ENCODE measurements around the gene KLHDC1. TPM values are rescaled to one million over a fixed set of nuclear protein-coding genes. Genes with fewer than 3 reads are reported as not detected.
"Not testable (repeated sequence)": the region's sequence is repeated elsewhere in the genome, so short reads cannot be mapped to it uniquely, and the experiment has no call there.

Gene KLHDC1, protein sequence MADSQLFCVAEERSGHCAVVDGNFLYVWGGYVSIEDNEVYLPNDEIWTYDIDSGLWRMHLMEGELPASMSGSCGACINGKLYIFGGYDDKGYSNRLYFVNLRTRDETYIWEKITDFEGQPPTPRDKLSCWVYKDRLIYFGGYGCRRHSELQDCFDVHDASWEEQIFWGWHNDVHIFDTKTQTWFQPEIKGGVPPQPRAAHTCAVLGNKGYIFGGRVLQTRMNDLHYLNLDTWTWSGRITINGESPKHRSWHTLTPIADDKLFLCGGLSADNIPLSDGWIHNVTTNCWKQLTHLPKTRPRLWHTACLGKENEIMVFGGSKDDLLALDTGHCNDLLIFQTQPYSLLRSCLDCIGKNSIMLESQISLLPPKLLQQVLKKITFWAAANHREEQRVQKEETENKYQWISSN
- total RNA-seq (10 to 100 TPM in 1 of 2 donors, 1 to 10 TPM in 1; 5.1 to 10.9 TPM), polyA plus RNA-seq (ENCODE audit: insufficient read depth, low read depth, low replicate concordance) (7.6 TPM)
- long read RNA-seq, donor 1, partial matches to known transcripts: 0 of 1 reads
- long read RNA-seq, donor 1, other reads (novel, unspliced or antisense): 0 of 1 reads
- long read RNA-seq, donor 2: 0 reads

DNA sequence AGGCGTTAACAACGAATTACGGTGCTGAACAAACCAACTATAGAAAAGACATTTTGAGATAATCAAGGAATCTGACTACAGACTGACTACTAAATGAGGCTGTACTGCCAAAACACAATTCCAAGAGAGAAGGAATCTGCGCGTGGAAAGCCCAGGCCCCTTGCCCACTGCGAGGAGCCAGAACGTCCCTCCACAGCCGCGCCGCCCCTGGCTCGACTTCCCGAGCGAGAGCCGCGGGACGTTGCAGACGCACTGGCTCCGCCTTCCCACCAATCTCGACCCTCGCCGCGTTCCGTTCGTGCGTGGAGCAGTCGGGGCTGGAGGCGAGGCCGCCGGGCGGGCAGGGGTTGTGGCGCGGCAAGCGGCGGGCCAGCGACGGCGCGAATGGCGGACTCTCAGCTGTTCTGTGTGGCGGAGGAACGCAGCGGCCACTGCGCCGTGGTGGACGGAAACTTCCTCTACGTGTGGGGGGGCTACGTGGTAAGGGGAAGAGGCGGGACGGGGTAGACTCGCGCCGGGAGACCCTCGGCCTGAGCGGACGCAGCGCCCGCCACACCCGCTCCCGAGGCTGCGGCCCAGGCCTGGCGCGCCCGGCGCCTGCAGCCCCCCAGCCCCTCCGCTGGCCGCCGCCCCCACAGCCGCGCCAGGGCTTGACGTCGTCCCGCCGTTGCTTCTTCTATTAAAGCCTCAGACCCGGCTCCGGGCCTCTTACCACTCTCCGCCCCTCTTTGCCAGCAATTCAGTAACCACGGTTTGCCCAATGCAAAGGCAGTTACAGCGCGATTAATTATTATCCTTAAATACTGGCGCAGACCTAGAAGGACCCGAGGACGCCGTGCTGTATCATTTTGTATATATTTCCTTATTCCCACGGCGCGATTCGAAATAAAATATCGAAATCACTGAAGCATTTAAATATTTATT, at the start of gene KLHDC1:
Gene KLHDC1 (plus strand): TSS at position 310 of the 924 bp plus-strand sequence. CDS start 75 bp downstream, at position 385.
- no peaks in the 10 kb centered on the region for H3K36me3 ChIP-seq (ENCODE audit: low read depth, missing control alignments)
- 1% methylated on average over 35 to 41 of the region's 88 CpGs for WGBS, 2 donors
- TF ChIP-seq, protein P1, sequence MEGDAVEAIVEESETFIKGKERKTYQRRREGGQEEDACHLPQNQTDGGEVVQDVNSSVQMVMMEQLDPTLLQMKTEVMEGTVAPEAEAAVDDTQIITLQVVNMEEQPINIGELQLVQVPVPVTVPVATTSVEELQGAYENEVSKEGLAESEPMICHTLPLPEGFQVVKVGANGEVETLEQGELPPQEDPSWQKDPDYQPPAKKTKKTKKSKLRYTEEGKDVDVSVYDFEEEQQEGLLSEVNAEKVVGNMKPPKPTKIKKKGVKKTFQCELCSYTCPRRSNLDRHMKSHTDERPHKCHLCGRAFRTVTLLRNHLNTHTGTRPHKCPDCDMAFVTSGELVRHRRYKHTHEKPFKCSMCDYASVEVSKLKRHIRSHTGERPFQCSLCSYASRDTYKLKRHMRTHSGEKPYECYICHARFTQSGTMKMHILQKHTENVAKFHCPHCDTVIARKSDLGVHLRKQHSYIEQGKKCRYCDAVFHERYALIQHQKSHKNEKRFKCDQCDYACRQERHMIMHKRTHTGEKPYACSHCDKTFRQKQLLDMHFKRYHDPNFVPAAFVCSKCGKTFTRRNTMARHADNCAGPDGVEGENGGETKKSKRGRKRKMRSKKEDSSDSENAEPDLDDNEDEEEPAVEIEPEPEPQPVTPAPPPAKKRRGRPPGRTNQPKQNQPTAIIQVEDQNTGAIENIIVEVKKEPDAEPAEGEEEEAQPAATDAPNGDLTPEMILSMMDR (IDR thresholded peaks at IDR 0.05): no peak
- TF ChIP-seq POLR2A (IDR thresholded peaks at IDR 0.05): peak; percentile 45
- peak within 1 kb of the TSS; percentile 94 to 98 for H3K27ac ChIP-seq
- no peaks in the 10 kb centered on the region for H3K9me3 ChIP-seq
- DNase-seq: peak; percentile 92
- intact Hi-C loops (cut with DNase I; ENCODE audit: low total_unique reads): no loop called here
- peaks cover 4% of the 10 kb centered on the region for H3K4me1 ChIP-seq
- H3K27me3 ChIP-seq: no peaks in the 10 kb centered on the region
- peak within 1 kb of the TSS; percentile 79 to 83 for H3K4me3 ChIP-seq

DNA sequence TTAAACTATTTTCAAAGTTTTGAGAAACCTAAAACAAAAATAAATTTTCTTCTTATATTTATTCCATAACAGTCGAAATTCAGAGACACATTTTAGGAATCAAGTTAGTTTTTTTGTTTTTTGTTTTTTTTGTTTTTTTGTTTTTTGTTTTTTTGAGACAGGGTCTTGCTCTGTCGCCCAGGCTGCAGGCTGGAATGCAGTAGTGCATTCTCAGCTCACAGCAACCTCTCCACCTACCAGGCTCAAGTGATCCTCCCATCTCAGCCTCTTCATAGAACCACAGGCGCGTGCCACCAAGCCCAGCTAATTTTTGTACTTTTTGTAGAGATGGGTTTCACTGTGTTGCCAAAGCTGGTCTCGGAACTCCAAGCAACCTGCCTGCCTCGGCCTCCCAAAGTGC, 39.4 kb upstream of the KLHDC1 start:
- Histone ChIP-seq H3K9me3 (no peaks in the 10 kb centered on the region), H3K4me1 (no peaks in the 10 kb centered on the region), H3K4me3 (no peak overlapping the region), H3K36me3 (ENCODE audit: low read depth, missing control alignments) (no peaks in the 10 kb centered on the region), H3K27ac (no peak overlapping the region), H3K27me3 (no peaks in the 10 kb centered on the region)
- no peak for DNase-seq
- 95 to 97% methylated on average over 6 of the region's 6 CpGs for WGBS, 2 donors
- TF ChIP-seq, protein P1 (IDR thresholded peaks at IDR 0.05): no peak
- no peak for TF ChIP-seq POLR2A (IDR thresholded peaks at IDR 0.05)
- intact Hi-C loops (cut with DNase I; ENCODE audit: low total_unique reads): no loop called here

DNA sequence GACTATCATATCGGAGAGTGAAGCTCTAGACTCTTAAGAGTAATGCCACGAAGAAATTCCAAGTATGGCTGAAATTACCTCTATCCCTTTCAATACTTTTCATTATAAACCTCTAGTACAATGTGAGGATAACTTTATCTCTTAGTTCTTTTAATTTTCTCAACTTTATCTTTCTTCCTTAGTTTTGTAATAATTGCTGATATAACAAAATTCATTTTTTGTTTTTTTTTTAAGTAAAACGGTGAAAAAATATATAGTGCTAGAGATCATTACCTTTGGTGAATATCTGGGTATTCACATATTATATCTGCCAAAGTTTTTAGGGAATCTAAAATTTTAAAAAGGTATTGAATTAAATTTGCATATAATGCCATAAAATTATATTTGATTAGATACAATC, 38.4 kb upstream of the KLHDC1 start:
- no peak overlapping the region for H3K4me3 ChIP-seq
- 92 to 95% methylated on average over 3 of the region's 3 CpGs for WGBS, 2 donors
- H3K36me3 ChIP-seq (ENCODE audit: low read depth, missing control alignments): no peaks in the 10 kb centered on the region

DNA sequence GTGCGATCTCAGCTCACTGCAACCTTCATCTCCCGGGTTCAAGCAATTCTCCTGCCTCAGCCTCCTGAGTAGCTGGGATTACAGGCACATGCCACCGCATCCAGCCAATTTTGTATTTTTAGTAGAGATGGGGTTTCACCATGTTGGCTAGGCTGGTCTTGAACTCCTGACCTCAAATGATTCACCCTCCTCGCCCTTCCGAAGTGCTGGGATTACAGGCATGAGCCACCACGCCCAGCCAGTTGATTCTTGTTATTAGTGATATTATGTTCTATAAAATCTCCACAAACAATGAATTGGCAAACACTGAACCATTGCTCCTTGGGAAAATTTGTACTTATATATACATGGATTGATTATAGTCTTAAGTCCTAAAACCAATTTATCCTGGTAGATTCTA, 35.4 kb upstream of the KLHDC1 start:
- H3K27ac ChIP-seq; H3K27me3 ChIP-seq; intact Hi-C loops (cut with DNase I; ENCODE audit: low total_unique reads); H3K4me3 ChIP-seq; DNase-seq; H3K4me1 ChIP-seq; H3K9me3 ChIP-seq; H3K36me3 ChIP-seq (ENCODE audit: low read depth, missing control alignments): not testable (repeated sequence)
- WGBS, 2 donors: 95 to 97% methylated on average over 6 of the region's 6 CpGs

More for the DNA sequence above, 38.4 kb upstream of the KLHDC1 start:
- intact Hi-C loops (cut with DNase I; ENCODE audit: low total_unique reads): no loop called here
- Histone ChIP-seq H3K4me1 (no peaks in the 10 kb centered on the region), H3K27ac (no peak overlapping the region), H3K9me3 (no peaks in the 10 kb centered on the region), H3K27me3 (no peaks in the 10 kb centered on the region)
- TF ChIP-seq, protein P1 (IDR thresholded peaks at IDR 0.05): no peak
- no peak for TF ChIP-seq POLR2A (IDR thresholded peaks at IDR 0.05)
- DNase-seq: no peak

Data from testis (tissue), 5 donors.